Inflammatory macrophage (primary cell): ENCODE data around the gene PIAS3.
A peak's percentile ranks its signal among the peaks of the same experiment; 100 is the strongest.
"Not testable (repeated sequence)": the region's sequence is repeated elsewhere in the genome, so short reads cannot be mapped to it uniquely, and the experiment has no call there.

Experiments
- DNase-seq, 2 donors: peaks; one replicate each; pipeline ENCODE4 v3.0.0-alpha.2; 2020 to 2022

PIAS3 gene

GRCh38 chr1:145874646-145875045, 15.8 kb upstream of the PIAS3 start:
- peak in 1 of 2 donors; percentile 19 for DNase-seq

- DNase-seq = peak; percentile 58 to 74
Measured at GRCh38 chr1:145871994-145872924, 13.4 kb upstream of the PIAS3 start.

GRCh38 chr1:145868232-145868631, 9.4 kb upstream of the PIAS3 start:
- no peak for DNase-seq

- DNase-seq = no peak
Measured at GRCh38 chr1:145863282-145864018, 4.6 kb upstream of the PIAS3 start.

GRCh38 chr1:145859491-145860023, 676 bp upstream of the PIAS3 start:
- peak; percentile 81 to 87 for DNase-seq

GRCh38 chr1:145858238-145858900, 512 bp downstream of the PIAS3 start:
- peak in 1 of 2 donors; percentile 40 for DNase-seq

GRCh38 chr1:145857170-145857569, 1.7 kb downstream of the PIAS3 start:
- no peak for DNase-seq

GRCh38 chr1:145855426-145855948, 3.4 kb downstream of the PIAS3 start:
- no peak for DNase-seq

- DNase-seq = no peak
Measured at GRCh38 chr1:145849356-145850160, 9.3 kb downstream of the PIAS3 start.

GRCh38 chr1:145847827-145848226, 11.1 kb downstream of the PIAS3 start:
- DNase-seq = no peak

- peak; percentile 40 for DNase-seq
Measured at GRCh38 chr1:145846201-145846612, 12.7 kb downstream of the PIAS3 start.

- peak; percentile 69 to 78 for DNase-seq
Measured at GRCh38 chr1:145845514-145846161, 13.2 kb downstream of the PIAS3 start, which contains the start of gene NUDT17. Gene NUDT17 (plus strand): TSS chr1:145845630. CDS start chr1:145845641, 11 bp downstream.

- DNase-seq = peak; percentile 43 to 60
Measured at GRCh38 chr1:145845144-145845513, 13.8 kb downstream of the PIAS3 start.

GRCh38 chr1:145843031-145843430, 15.8 kb downstream of the PIAS3 start:
- DNase-seq = no peak

- DNase-seq = peak; percentile 11 to 47
Measured at GRCh38 chr1:145837656-145838055, 21.2 kb downstream of the PIAS3 start.

- DNase-seq = not testable (repeated sequence)
Measured at GRCh38 chr1:145830810-145831209, 28.1 kb downstream of the PIAS3 start.

- DNase-seq = no peak
Measured at GRCh38 chr1:145828367-145829026, 30.4 kb downstream of the PIAS3 start.

- DNase-seq = no peak
Measured at GRCh38 chr1:145827966-145828365, 30.9 kb downstream of the PIAS3 start.

- no peak for DNase-seq
Measured at GRCh38 chr1:145826030-145826429, 32.9 kb downstream of the PIAS3 start.

- DNase-seq = peak in 1 of 2 donors; percentile 6
Measured at GRCh38 chr1:145824499-145824842, 34.4 kb downstream of the PIAS3 start.
